Common myeloid progenitor, CD34-positive (primary cell): ENCODE results near the gene STX16.

ENCODE experiments used
- CTCF ChIA-PET: fragments of 350-600 bp; sonication (Branson Sonifier 250); formaldehyde crosslinking; loops from one replicate; lab custom pipeline; 2021; ENCODE audit warnings: antibody characterized with exemption; lab: Charles Lee
- POLR2A ChIA-PET: fragments of 350-600 bp; sonication (Branson Sonifier 250); formaldehyde crosslinking; loops from one replicate; lab custom pipeline; 2021; ENCODE audit warnings: antibody characterized with exemption; lab: Charles Lee
- DNase-seq, 3 donors: peaks; one replicate each; pipeline versions ENCODE4 v3.0.0 to v3.0.0-alpha.2; 2013
- H3K27ac ChIP-seq, 2 experiments: 1 replicate in 1 of 2; 2 replicates in 1 of 2; pipeline ENCODE4 v1.7.0; 2013; ENCODE audit warnings: inconsistent platforms in 2 of 2, low read length in 2 of 2, mild to moderate bottlenecking in 2 of 2, low read depth in 1 of 2, moderate library complexity in 1 of 2; ENCODE audit not compliant: severe bottlenecking in 2 of 2, insufficient read depth in 1 of 2, poor library complexity in 1 of 2
- H3K27me3 ChIP-seq, 5 experiments: replicated peaks in 2 of 5; 1 replicate in 3 of 5; 2 replicates in 2 of 5; pipeline versions ENCODE4 v1.6.1 to v1.7.0; 2013; ENCODE audit warnings: low read length in 4 of 5, mild to moderate bottlenecking in 2 of 5, moderate library complexity in 2 of 5, inconsistent platforms in 1 of 5; ENCODE audit not compliant: insufficient read depth in 5 of 5, control insufficient read depth in 4 of 5
- H3K36me3 ChIP-seq, 4 experiments: 1 replicate in 2 of 4; 2 replicates in 2 of 4; pipeline versions ENCODE4 v1.6.1 to v1.7.0; 2013; ENCODE audit warnings: low read length in 3 of 4, control low read depth in 1 of 4, mild to moderate bottlenecking in 1 of 4; ENCODE audit not compliant: control insufficient read depth in 4 of 4, insufficient read depth in 4 of 4
- H3K4me1 ChIP-seq, 4 experiments: 1 replicate in 3 of 4; 2 replicates in 1 of 4; pipeline versions ENCODE4 v1.6.1 to v1.7.1; 2013; ENCODE audit warnings: low read length in 3 of 4, mild to moderate bottlenecking in 3 of 4, control low read depth in 1 of 4, inconsistent platforms in 1 of 4, moderate library complexity in 1 of 4; ENCODE audit not compliant: control insufficient read depth in 4 of 4, insufficient read depth in 4 of 4; ENCODE audit errors: control extremely low read depth in 1 of 4
- H3K4me3 ChIP-seq, 7 experiments: 1 replicate in 4 of 7; 2 replicates in 3 of 7; pipeline versions ENCODE4 v1.5.1 to v1.7.0; 2013; ENCODE audit warnings: mild to moderate bottlenecking in 7 of 7, low read length in 6 of 7, moderate library complexity in 6 of 7, inconsistent platforms in 2 of 7, low read depth in 2 of 7, control low read depth in 1 of 7; ENCODE audit not compliant: insufficient read depth in 4 of 7, control insufficient read depth in 1 of 7; ENCODE audit errors: extremely low read depth in 1 of 7
- H3K9me3 ChIP-seq, 5 experiments: 1 replicate in 4 of 5; 2 replicates in 1 of 5; pipeline versions ENCODE4 v1.6.1 to v1.7.1; 2013; ENCODE audit warnings: low read length in 4 of 5, mild to moderate bottlenecking in 2 of 5, inconsistent platforms in 1 of 5, low read depth in 1 of 5, moderate library complexity in 1 of 5; ENCODE audit not compliant: control insufficient read depth in 4 of 5, insufficient read depth in 2 of 5; ENCODE audit errors: control extremely low read depth in 1 of 5
- WGBS: methylation state at CpG from one replicate; pipeline ENCODE4 v1.1.5; 2013; ENCODE audit not compliant: insufficient coverage; 5-methylcytosine and 5-hydroxymethylcytosine counted together

STX16 gene

GRCh38 chr20:58685988-58686387 lies 34.9 kb downstream of the STX16 start:
- Histone ChIP-seq H3K27me3 (no peaks in the 10 kb centered on the region), H3K4me1 (peaks cover 0 to 2% (median 1%) of the 10 kb centered on the region in 4 experiments), H3K36me3 (peaks cover 0 to 2% (median 0%) of the 10 kb centered on the region in 4 experiments), H3K27ac (no peak overlapping the region), H3K4me3 (no peak overlapping the region), H3K9me3 (no peaks in the 10 kb centered on the region)
- ChIA-PET CTCF (no interaction called here), POLR2A (no interaction called here)
- WGBS, result 94% methylated on average over 2 of the region's 5 CpGs
- DNase-seq, result no peak

DNA sequence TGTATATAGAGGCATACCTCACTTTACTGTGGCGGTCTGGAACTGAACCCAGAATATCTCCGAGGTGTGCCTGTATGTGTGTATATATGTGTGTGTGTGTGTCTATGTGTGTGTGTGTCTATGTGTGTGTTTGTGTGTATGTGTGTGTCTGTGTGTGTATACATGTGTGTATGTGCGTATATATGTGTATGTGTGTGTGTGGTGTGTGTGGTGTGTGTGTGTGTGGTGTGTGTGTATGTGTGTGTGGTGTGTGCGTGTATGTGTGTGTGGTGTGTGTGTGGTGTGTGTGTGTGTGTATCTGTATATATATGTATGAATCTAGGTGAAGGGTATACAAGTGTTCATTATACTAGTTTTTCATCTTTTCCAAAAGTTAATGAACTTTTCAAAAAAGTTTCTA lies 37.3 kb downstream of the STX16 start:
- Histone ChIP-seq H3K9me3 (no peaks in the 10 kb centered on the region), H3K36me3 (no peaks in the 10 kb centered on the region), H3K4me1 (peaks cover 0 to 12% (median 8%) of the 10 kb centered on the region in 4 experiments), H3K27ac (no peak overlapping the region), H3K4me3 (no peak overlapping the region), H3K27me3 (no peaks in the 10 kb centered on the region)
- ChIA-PET CTCF (no interaction called here), POLR2A (no interaction called here)
- DNase-seq, result peak in 1 of 3 donors; percentile 4
- WGBS, result no CpG with 5 or more reads among the region's 4 CpGs

- H3K4me1 ChIP-seq, result peaks cover 0 to 16% (median 13%) of the 10 kb centered on the region in 4 experiments
- H3K27ac ChIP-seq, result no peak overlapping the region
- H3K36me3 ChIP-seq, result no peaks in the 10 kb centered on the region
- WGBS, result 80% methylated on average over 6 of the region's 6 CpGs
- H3K9me3 ChIP-seq, result no peaks in the 10 kb centered on the region
- CTCF ChIA-PET, result no interaction called here
- no peak overlapping the region for H3K4me3 ChIP-seq
- POLR2A ChIA-PET, result no interaction called here
- no peaks in the 10 kb centered on the region for H3K27me3 ChIP-seq
- DNase-seq, result no peak
Measured at GRCh38 chr20:58688840-58689239, 37.8 kb downstream of the STX16 start.

GRCh38 chr20:58690396-58691135 lies 39.5 kb downstream of the STX16 start:
- Histone ChIP-seq H3K4me1 (peaks cover 0 to 19% (median 16%) of the 10 kb centered on the region in 4 experiments), H3K27me3 (no peaks in the 10 kb centered on the region), H3K4me3 (no peak overlapping the region), H3K9me3 (no peaks in the 10 kb centered on the region), H3K27ac (no peak overlapping the region), H3K36me3 (peaks cover 0 to 7% (median 5%) of the 10 kb centered on the region in 4 experiments)
- 71% methylated on average over 4 of the region's 7 CpGs for WGBS
- POLR2A ChIA-PET, result no interaction called here
- CTCF ChIA-PET, result interaction anchor here (0.9 to 1.4 kb wide), 4 partner anchors 10 to 40 kb away, joined by 3 to 4 read pairs (median 4); partner anchors contain the start of gene STX16
- no peak for DNase-seq

DNA sequence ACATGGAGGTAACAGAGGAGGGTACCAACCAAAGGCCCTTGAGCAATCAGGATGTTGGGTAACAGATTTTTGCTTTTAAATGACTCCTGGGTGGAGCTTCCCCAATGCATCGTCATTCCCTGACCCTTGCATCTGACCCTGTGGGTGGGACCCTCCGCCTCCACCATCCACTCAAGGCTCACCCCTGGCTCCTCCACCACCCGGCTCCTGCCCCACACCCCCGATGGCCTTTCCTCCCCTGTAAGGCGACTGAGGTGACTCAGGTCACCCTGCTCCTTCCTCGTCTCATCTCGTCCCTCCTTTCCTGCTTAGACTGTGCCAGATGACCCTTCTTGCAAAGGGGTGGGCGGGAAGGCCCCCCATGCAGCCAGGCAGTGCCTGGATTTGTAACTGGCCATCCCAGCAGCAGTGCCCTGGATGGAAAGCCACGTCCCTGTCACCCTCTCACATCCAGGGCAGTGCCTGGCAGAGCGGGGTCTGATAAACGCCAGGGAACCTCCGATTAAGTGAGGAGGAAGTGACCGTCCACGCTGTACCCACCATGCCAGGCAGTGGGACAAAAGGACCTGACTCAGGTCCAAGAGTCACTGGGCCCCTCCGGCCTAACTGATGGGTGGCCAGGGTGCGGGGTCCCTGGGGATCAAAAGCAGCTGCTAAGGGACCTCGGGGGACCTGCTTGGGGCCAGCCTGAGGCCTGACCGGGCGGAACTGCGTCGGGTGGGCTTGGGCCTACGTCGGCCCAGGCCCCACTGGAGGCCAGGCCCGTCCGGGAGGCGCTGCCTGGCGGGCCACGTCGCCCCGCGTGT lies 40.9 kb downstream of the STX16 start:
- ChIA-PET POLR2A (no interaction called here), CTCF (interaction anchor here (0.9 to 3.4 kb wide), 7 partner anchors 11 to 41 kb away, joined by 3 to 13 read pairs (median 4); partner anchors contain the start of gene STX16)
- Histone ChIP-seq H3K4me3 (no peak overlapping the region), H3K36me3 (peaks cover 3 to 18% (median 13%) of the 10 kb centered on the region in 4 experiments), H3K27me3 (no peaks in the 10 kb centered on the region), H3K4me1 (peaks cover 0 to 19% (median 16%) of the 10 kb centered on the region in 4 experiments), H3K27ac (peak overlapping the region in 1 of 2 experiments; percentile 54), H3K9me3 (no peaks in the 10 kb centered on the region)
- 87% methylated on average over 29 of the region's 31 CpGs for WGBS
- peak in 2 of 3 donors; percentile 16 to 33 for DNase-seq

DNA sequence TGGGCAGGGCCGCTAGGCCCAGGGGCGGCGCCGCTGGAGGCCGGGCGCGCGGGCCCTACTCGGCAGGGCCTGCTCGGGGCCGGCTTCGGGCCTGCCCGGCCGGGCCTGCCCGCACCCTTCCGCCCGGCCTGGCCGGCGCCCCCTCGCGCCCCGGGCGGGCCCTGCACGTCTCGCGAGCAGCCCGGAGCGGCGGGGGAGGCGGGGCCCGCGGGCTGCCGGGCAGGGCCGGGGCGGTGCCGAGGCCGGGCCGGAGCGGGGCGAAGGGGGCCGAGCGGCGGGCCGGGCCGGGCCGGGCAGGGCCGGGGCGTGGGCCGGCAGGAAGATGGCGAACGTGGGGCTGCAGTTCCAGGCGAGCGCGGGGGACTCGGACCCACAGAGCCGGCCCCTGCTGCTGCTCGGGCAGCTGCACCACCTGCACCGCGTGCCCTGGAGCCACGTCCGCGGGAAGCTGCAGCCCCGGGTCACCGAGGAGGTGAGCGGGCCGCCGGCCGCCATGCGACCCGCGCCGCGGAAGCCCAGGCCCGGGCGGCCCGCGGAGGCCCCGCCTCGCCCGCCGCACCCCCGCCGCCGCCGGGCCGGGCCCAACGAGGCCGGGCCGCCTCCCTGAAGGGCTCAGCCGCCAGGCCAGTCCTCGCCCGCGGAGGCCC lies 41.6 kb downstream of the STX16 start, which contains the start of gene NPEPL1:
Gene NPEPL1, plus strand, starts transcription at position 222 of the 647 bp plus-strand sequence. Its CDS starts 101 bp downstream, at position 323.
- WGBS, result 2% methylated on average over 89 of the region's 93 CpGs
- Histone ChIP-seq H3K36me3 (peaks cover 3 to 24% (median 15%) of the 10 kb centered on the region in 4 experiments), H3K4me1 (peaks cover 0 to 19% (median 16%) of the 10 kb centered on the region in 4 experiments), H3K4me3 (peak within 1 kb of the TSS; percentile 20 to 70 (median 52)), H3K27me3 (no peaks in the 10 kb centered on the region), H3K27ac (peak within 1 kb of the TSS in 1 of 2 experiments; percentile 54), H3K9me3 (no peaks in the 10 kb centered on the region)
- CTCF ChIA-PET, result interaction anchor here (1.2 to 3.4 kb wide), 3 partner anchors 13 to 41 kb away, joined by 3 to 13 read pairs (median 5); partner anchors contain the start of gene STX16
- peak; percentile 70 to 83 (median 75) for DNase-seq
- POLR2A ChIA-PET, result no interaction called here
